Measurements from ENCODE around the gene F7.
"Not testable (repeated sequence)": the region's sequence is repeated elsewhere in the genome, so short reads cannot be mapped to it uniquely, and the experiment has no call there.

The F7 gene

DNA sequence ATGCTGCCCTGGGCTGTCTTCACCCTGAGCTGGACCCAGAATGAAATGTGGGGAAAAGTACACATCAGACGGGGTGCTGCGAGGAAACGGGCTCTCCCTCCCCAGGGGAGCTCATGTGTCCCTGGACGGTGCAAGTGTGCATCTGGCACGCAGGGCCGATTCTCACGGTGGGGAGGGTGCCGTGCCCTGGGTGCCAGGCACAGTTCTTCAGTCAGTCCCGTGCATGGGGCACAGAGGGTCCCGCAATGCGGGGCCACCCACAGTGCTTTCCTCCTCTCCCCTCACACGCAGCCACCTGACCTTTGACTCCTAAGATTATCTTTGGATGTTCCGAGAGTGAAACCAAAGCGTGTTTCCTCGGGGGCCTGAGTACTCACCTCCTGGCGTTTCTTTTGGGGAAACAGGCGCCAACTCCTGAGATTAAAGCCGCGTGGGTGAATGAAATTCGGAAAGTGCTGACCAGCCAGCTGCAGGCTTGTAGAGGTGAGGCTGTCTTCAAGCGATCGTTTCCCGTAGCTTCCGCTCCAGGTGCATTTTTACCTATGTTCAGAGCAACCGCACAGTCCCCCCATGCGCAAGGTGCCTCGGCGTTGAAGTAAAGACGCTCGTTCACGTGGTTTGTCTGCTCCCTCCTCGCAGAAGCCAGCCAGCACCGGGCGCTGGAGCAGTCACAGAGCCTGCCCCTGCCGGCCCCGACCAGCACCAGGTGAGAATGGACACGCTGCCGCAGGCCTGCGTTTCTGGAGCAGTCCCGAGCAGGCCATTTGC lies 17.5 kb upstream of the F7 start:
- no peak for DNase-seq

GRCh38 chr13:113088691-113089020 lies 16.9 kb upstream of the F7 start:
- DNase-seq: no peak

- DNase-seq: no peak
These were observed 15.7 kb upstream of the F7 start for GRCh38 chr13:113089693-113090414.

GRCh38 chr13:113090415-113090770 lies 15.2 kb upstream of the F7 start:
- no peak for DNase-seq

DNA sequence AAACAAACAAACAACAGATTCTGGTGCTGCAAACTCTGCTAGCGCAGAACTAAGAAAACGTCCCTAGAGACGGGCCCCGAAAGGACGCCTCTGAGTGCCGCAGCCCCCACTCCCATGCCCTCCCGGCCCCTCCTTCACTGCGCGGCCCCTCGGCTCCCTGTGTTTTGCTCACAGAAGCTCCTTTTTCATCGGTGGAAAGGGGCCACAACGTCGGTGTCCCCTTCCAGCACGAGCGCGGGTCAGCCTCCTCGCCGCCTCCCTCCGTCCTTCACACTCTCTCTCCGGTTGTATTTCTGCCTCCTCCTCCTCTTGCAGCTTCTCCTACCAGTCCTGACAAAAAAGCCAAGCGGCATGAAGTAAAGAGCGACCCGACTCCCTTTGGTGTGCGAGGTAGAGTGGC lies 14.8 kb upstream of the F7 start:
- DNase-seq: no peak

GRCh38 chr13:113091211-113091771 lies 14.3 kb upstream of the F7 start:
- DNase-seq: no peak

- DNase-seq: no peak
These were observed 13.5 kb upstream of the F7 start for GRCh38 chr13:113091891-113092775.

DNA sequence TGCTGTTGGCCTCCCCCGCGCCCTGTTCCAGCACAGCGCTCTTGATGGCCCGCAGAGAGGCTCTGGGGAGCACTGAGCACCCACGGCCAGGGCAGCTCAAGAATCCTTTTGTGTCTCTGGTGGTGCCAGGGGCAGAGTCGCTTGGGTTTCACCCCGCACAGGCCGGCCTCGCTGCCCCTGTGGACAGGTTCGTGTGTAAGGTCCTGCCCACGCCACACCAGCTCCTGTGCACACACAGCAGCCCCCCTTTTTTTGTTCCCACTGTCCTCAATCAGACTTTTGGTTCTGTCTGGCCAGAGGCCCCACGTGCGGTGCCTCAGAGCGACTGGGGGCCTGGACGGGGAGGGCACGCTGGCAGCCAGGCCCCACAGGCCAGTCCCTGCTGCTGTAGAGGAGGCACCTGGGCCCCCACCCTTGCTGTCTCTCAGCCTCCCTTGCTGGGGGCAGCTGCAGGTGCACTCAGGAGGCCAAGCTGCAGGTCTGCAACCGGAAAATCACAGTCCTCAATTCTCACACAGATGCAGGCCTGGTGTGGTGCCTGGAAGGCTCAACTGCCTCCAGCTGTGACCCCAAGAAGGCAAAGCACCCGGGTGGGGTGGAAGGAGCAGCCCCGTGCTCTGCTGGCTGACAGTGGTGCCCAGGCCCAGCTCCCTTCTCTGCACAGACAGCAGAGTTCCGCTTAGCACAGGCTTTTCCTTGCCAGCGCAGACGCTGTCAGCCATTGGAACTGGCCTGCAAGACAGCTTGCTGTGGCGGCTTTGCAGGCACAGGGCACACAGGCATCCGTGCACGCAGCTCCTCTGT lies 12.6 kb upstream of the F7 start:
- DNase-seq: no peak

GRCh38 chr13:113093580-113094409 lies 11.8 kb upstream of the F7 start:
- DNase-seq: no peak

DNA sequence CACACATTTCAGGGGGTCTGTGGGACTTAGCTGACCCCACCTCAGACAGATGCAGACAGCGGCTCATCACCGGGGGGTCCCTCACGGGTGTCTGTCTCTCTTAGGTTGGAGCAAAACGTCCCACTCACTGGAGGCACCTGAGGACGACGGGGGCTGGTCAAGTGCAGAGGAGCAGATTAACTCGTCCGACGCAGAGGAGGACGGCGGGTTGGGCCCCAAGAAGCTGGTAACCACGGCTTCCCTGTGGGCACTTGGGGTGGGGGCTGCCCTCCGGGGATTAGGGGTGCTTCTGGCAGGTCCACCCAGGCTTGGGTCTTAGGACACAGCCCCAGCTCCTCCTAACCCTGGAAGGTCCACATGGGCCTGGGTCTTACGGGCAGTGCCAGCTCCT lies 11.2 kb upstream of the F7 start:
- no peak for DNase-seq

DNA sequence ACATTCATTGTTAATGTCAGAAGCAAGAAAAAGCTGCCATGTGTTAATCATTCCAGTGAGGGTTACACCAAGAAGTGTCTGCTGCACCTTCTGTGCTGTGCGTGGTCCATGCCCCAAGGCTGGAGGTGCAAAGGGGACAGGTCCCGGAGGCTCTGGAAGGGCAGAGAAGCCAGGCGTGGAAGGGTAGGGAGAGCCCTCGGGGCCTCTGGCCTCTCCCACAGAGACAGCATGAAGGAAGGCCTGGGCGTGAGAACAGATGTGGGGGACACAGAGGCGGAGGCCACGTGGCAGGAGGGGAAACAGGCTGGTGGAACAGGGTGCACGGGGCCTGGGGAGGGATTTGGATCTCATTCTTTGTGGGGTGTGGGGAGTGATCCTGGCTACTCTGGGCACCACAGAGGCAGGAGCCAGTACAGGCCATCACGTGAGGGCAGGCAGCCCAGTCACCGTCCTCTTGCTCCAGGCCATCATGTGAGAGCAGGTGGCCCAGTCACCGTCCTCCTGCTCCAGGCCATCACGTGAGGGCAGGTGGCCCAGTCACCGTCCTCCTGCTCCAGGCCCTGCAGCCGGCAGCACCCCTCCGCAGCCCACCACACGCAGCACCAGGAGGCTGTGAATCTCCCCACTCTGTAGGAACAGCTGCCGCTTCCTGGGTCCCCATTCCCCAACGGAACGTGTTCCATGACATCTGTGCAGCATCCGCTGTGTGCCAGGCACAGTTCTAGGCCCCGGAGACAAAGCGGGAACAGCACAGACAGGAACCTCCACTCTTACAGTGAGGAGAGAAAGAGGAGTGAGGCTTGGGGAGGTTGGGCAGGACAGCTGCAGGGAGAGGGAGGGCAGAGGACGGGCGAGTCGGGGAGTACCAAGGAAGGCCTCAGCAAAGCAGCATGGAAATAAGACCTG lies 10.2 kb upstream of the F7 start:
- DNase-seq: no peak

- no peak for DNase-seq
These were observed 9.4 kb upstream of the F7 start for GRCh38 chr13:113096052-113096744.

DNA sequence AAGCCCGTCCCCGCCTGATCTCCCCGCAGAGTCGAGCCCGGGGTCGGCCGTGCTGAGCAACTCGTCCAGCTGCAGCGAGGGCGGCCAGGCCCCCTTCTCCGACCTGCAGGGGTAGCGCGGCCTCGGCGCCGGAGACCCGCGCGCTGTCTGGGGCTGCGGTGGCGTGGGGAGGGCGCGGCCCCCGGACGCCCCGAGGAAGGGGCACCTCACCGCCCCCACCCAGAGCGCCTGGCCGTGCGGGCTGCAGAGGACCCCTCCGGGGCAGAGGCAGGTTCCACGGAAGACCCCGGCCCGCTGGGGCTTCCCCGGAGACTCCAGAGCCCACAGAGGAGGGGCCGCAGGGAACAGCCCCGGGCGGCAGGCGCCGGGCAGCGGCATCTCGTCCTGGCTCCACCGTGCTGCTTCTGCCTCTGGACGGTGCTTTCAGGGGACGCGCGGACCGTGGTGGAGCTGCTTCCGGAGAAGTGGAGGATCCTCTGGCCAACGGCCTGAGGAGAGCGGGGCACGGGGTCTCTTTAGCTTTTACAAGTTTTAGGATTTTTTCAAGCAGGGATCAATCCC lies 8.8 kb upstream of the F7 start:
- no peak for DNase-seq

GRCh38 chr13:113097651-113098050 lies 7.9 kb upstream of the F7 start:
- DNase-seq: no peak

GRCh38 chr13:113098162-113098732 lies 7.3 kb upstream of the F7 start:
- DNase-seq: no peak

GRCh38 chr13:113099142-113099541 lies 6.4 kb upstream of the F7 start:
- DNase-seq: no peak

- not testable (repeated sequence) for DNase-seq
These were observed 3.3 kb upstream of the F7 start for GRCh38 chr13:113102302-113102701.

DNA sequence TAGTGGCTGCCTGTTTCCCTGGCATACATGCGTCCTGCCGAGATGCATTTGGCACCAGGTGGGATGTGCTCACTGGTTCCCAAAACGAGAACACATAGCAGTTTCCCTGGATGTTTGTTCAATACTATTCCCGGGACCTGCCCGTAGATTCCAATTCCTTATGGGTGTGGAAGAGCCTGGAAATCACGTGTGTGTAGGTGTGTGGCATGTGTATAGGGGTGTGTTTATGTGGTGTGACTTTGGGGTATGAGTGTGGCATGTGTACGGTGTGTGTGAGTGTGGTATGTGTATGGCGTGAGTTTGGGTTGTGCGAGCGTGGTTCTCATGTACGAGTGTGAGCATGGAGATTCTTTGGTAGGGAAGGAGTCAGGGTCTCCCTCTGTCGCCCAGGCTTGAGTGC lies 2.9 kb upstream of the F7 start:
- no peak for DNase-seq

DNA sequence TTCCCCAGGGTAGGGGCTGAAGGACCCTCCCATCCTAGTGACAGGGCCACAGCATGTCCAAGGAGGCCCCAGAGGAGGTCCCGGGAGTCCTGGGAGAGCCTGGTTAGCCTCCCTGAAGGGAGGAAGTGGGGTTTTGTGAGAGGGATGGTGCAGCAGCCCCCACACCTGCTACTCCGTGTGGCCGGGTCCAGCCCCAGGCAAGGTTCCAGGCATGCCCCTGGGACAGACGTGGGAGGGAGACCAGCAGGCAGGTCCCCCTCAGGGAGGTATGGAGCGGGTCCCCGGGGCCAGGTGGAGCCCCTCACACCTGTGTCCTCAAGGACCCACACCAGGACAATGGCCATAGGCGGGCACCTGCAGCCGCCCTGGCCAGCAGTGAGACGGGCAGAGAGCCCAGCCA lies 1.9 kb upstream of the F7 start:
- DNase-seq: no peak
